ENCODE results near the gene PRICKLE2. TPM values are rescaled to one million over a fixed set of nuclear protein-coding genes. Genes with fewer than 3 reads are reported as not detected.

PRICKLE2 gene
- total RNA-seq, 1 experiment from 2014 or later: 3.2 TPM

DNA sequence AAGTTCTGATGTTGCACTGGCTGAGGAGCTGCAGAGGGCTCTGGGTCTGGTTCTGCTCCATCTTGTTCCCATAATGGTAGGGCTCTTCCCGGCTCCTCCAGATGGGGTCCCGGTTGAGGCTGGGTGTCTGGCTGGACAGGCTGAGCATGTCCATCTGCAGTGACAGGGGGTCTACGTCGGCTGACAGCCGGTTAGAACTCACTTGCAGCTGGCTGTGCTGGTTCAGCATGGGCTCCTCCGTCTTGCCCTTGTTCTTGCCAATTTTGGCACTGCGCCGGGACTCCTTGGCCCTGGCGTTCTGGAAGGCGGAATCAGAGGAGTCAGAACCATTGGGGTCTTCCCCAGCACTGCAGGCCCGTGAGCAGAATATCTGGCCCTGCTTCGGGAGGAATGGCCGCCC, 78.1 kb downstream of the PRICKLE2 start:
- Histone ChIP-seq H3T11ph (ENCODE audit: low read length) (no peak overlapping the region), H3K79me1 (ENCODE audit: insufficient read depth, low read depth, low read length, poor library complexity, severe bottlenecking) (no peaks in the 10 kb centered on the region), H4K8ac (replicated peaks; ENCODE audit: insufficient read length, low read depth, low read length) (no peak overlapping the region), H3K4me2 (ENCODE audit: insufficient read depth, insufficient read length, low read length) (no peak overlapping the region), H3K4ac (ENCODE audit: low read depth, low read length) (no peak overlapping the region), H2AK5ac (ENCODE audit: insufficient read length, low read length) (no peak overlapping the region), H3K4me1 (ENCODE audit: insufficient read depth, low read length) (peaks cover 5% of the 10 kb centered on the region; the same call in 1 of the 2 replicates), H3K9me3 (ENCODE audit: control insufficient read depth, low read depth, low read length) (no peaks in the 10 kb centered on the region), H3K27me3 (ENCODE audit: insufficient read depth, low read length) (no peaks in the 10 kb centered on the region), H3K18ac (ENCODE audit: insufficient read length, low read depth, low read length) (no peak overlapping the region), H3K23ac (ENCODE audit: insufficient read length, low read depth, low read length) (no peak overlapping the region), H2BK120ac (ENCODE audit: low read depth, low read length, poor library complexity, severe bottlenecking) (no peak overlapping the region), H2BK15ac (ENCODE audit: low read depth, low read length) (no peak overlapping the region), H2BK12ac (ENCODE audit: insufficient read length, low read depth, low read length) (no peak overlapping the region), H3K14ac (ENCODE audit: insufficient read depth, low read length) (no peak overlapping the region), H3K9ac (ENCODE audit: extremely low read depth, insufficient read length, low read length) (no peak overlapping the region), H3K23me2 (ENCODE audit: insufficient read length, low read depth, low read length, poor library complexity, severe bottlenecking) (no peaks in the 10 kb centered on the region), H4K91ac (ENCODE audit: insufficient read length, low read depth, low read length) (no peak overlapping the region), H4K5ac (ENCODE audit: insufficient read length, low read depth, low read length) (no peak overlapping the region), H2BK5ac (ENCODE audit: insufficient read length, low read length) (no peak overlapping the region), H3K56ac (ENCODE audit: insufficient read length, low read depth, low read length) (no peak overlapping the region), H3K79me2 (ENCODE audit: insufficient read depth, low read length) (no peaks in the 10 kb centered on the region), H4K20me1 (ENCODE audit: control insufficient read depth, insufficient read depth, insufficient read length) (no peaks in the 10 kb centered on the region), H3K27ac (ENCODE audit: insufficient read length, low read depth, low read length) (no peak overlapping the region), H2BK20ac (ENCODE audit: low read depth, low read length, poor library complexity, severe bottlenecking) (no peak overlapping the region), H2AFZ (ENCODE audit: low read length) (no peak overlapping the region)
- H3K27ac Mint-ChIP-seq: peak overlapping the region in 2 of 3 experiments; percentile 59 to 83; a peak in 2 of 7 replicates
- DNase-seq: no peak
- H3K36me3 Mint-ChIP-seq (ENCODE audit: insufficient read depth in 1 of 3, low read depth in 3 of 3): peaks cover 10 to 23% (median 12%) of the 10 kb centered on the region in 3 experiments; a peak in 6 of 7 replicates
- no CpG with 5 or more reads among the region's 13 CpGs for WGBS (ENCODE audit: extremely low coverage, insufficient read length, low lambda C conversion rate)
- TF ChIP-seq, protein P1, sequence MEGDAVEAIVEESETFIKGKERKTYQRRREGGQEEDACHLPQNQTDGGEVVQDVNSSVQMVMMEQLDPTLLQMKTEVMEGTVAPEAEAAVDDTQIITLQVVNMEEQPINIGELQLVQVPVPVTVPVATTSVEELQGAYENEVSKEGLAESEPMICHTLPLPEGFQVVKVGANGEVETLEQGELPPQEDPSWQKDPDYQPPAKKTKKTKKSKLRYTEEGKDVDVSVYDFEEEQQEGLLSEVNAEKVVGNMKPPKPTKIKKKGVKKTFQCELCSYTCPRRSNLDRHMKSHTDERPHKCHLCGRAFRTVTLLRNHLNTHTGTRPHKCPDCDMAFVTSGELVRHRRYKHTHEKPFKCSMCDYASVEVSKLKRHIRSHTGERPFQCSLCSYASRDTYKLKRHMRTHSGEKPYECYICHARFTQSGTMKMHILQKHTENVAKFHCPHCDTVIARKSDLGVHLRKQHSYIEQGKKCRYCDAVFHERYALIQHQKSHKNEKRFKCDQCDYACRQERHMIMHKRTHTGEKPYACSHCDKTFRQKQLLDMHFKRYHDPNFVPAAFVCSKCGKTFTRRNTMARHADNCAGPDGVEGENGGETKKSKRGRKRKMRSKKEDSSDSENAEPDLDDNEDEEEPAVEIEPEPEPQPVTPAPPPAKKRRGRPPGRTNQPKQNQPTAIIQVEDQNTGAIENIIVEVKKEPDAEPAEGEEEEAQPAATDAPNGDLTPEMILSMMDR (conservative IDR thresholded peaks at IDR 0.05): no peak
- H3K27me3 Mint-ChIP-seq (ENCODE audit: low read depth): no peaks in the 10 kb centered on the region
- H3K9me3 Mint-ChIP-seq: no peaks in the 10 kb centered on the region
- no peak overlapping the region for H3K4me3 Mint-ChIP-seq
- H3K4me1 Mint-ChIP-seq: peaks cover 23% of the 10 kb centered on the region in 2 experiments
